Heart right ventricle (tissue), 16 donors: ENCODE measurements around the gene KIF18A. TPM values are rescaled to one million over a fixed set of nuclear protein-coding genes. Genes with fewer than 3 reads are reported as not detected.
"Not testable (repeated sequence)": the region's sequence is repeated elsewhere in the genome, so short reads cannot be mapped to it uniquely, and the experiment has no call there.

Experiments
- ATAC-seq, 8 donors: fragments of 200-7000 bp; cut with Tn5 transposase; one replicate each; pipeline ENCODE4 v1.9.1; 2020; ENCODE audit warnings: mild to moderate bottlenecking in 8 of 8, moderate library complexity in 8 of 8, moderate number of reproducible peaks in 1 of 8
- DNase-seq, 2 donors: peaks; one replicate each; pipeline ENCODE4 v3.0.0-alpha.2; 2020
- H3K27ac ChIP-seq, 10 donors: fragments of 200-600 bp; sonication (generic) in 2 of 10; one replicate each; pipeline versions ENCODE4 v1.5.0 to v1.8.0; 2020 to 2022; ENCODE audit warnings: mild to moderate bottlenecking in 3 of 10
- H3K27me3 ChIP-seq, 7 donors: fragments of 200-600 bp; one replicate each; pipeline ENCODE4 v1.8.0; 2021 to 2022; ENCODE audit warnings: mild to moderate bottlenecking in 2 of 7
- H3K36me3 ChIP-seq, 9 donors: fragments of 200-600 bp; sonication (generic) in 1 of 9; one replicate each; pipeline versions ENCODE4 v1.5.0 to v1.8.0; 2020 to 2022; ENCODE audit warnings: mild to moderate bottlenecking in 2 of 9
- H3K4me1 ChIP-seq, 9 donors: fragments of 200-600 bp; sonication (generic) in 1 of 9; one replicate each; pipeline versions ENCODE4 v1.5.0 to v1.8.0; 2020 to 2022; ENCODE audit warnings: mild to moderate bottlenecking in 4 of 9
- H3K4me3 ChIP-seq, 10 donors: fragments of 200-600 bp; sonication (generic) in 2 of 10; one replicate each; pipeline versions ENCODE4 v1.5.0 to v1.8.0; 2020 to 2022; ENCODE audit warnings: mild to moderate bottlenecking in 7 of 10, moderate library complexity in 2 of 10
- H3K9me3 ChIP-seq, 11 donors: fragments of 200-600 bp in 10 of 11; sonication (generic) in 2 of 11; one replicate each; pipeline versions ENCODE4 v1.5.0 to v1.8.0; 2013 to 2022; ENCODE audit warnings: mild to moderate bottlenecking in 2 of 11, control low read depth in 1 of 11, moderate library complexity in 1 of 11
- CTCF ChIP-seq, 9 donors: fragments of 200-600 bp; sonication (generic) in 2 of 9; IDR thresholded peaks; one replicate each; pipeline versions ENCODE4 v1.5.0 to v1.8.0; 2021 to 2022; ENCODE audit warnings: antibody characterized with exemption in 9 of 9, mild to moderate bottlenecking in 5 of 9, moderate library complexity in 1 of 9
- WGBS, 2 donors: extraction: QIAGEN DNeasy Blood & Tissue Kit; methylation state at CpG; one replicate each; pipeline ENCODE4 v1.1.7; 2013; ENCODE audit warnings: inconsistent platforms in 1 of 2; 5-methylcytosine and 5-hydroxymethylcytosine counted together
- intact Hi-C, 10 donors: fragments of 100-400 bp; cut with DNase I; formaldehyde crosslinking; loops; one replicate each; pipeline versions ENCODE4 v1.11.1 to v1.14.2; 2022
- polyA plus RNA-seq, 2 donors: library from polyadenylated mRNA; stranded (reverse); fragments of 200-250 nt; gene quantifications; one replicate each; pipeline ENCODE4 v1.2.3, GENCODE V29; 2013
- total RNA-seq, 10 donors: library from RNA; stranded (reverse); fragmentation: NEBNext Ultra II Directional in 3 of 10; extraction: Animal tissue kit (Norgen Biotek cat#: 25700) in 3 of 10; gene quantifications; one replicate each; pipeline versions ENCODE4 v1.2.1 to v1.2.4, GENCODE V29; 2021 to 2023
- donor health status: Arrhythmogenic right ventricular cardiomyopathy.
- donor health status: ischemic (EF 13 %, LVEDD 7.1; RV severe dilation, severe dysfunction).
- donor health status: healthy with polysubstance abuse.
- donor health status: DM: no; HTN: yes; CAD: no.
- donor health status: DM: no; HTN: no; CAD: no.
- donor health status: ischemic (EF 25% LVEDD 6.9; RV normal size, moderate dysfunction).
- donor health status: ischemic (EF 25% LVEDD 5.7; RV mildly dilated, moderate dysfunction).
- donor health status: healthy.
- donor health status: DM: yes; HTN: yes; CAD: no.
- donor health status: Ischemic cardiomyopathy.
- donor health status: ischemic (EF 35%, LVEDD 5.7; RV mildly dilated, moderate dysfunction).
- donor health status: nonischemic (EF 11% LVEDD 7.7; RV severe dilation, severe dysfunction).
- donor health status: DM: yes; HTN: yes; CAD: no.
- donor health status: PGD.
- donor health status: ischemic (EF 29% LVEDD 5.4; RV normal size, mild dysfunction).
- donor health status: nonischemic (EF 23%, LVEDD 6.1; RV moderate dilation, normal function).

Gene KIF18A
- total and polyA plus RNA-seq, 12 donors, result 0.06 to 1.3 (median 0.17) TPM; not detected in 2

GRCh38 chr11:28090052-28090749 lies 17.8 kb downstream of the KIF18A start:
- no peak for DNase-seq
- TF ChIP-seq CTCF (IDR thresholded peaks at IDR 0.05), result no peak
- Histone ChIP-seq H3K4me3 (no peak overlapping the region), H3K9me3 (no peaks in the 10 kb centered on the region), H3K27ac (no peak overlapping the region), H3K36me3 (peaks cover 0 to 7% (median 0%) of the 10 kb centered on the region in 9 donors), H3K27me3 (no peaks in the 10 kb centered on the region), H3K4me1 (no peaks in the 10 kb centered on the region)
- no peak for ATAC-seq
- WGBS, 2 donors, result 91 to 92% methylated on average over 2 of the region's 2 CpGs
- intact Hi-C loops, result no loop called here

GRCh38 chr11:28089378-28089777 lies 18.6 kb downstream of the KIF18A start:
- no peak overlapping the region for H3K4me3 ChIP-seq
- TF ChIP-seq CTCF (IDR thresholded peaks at IDR 0.05), result no peak
- DNase-seq (no peak), ATAC-seq (no peak)
- peaks cover 0 to 7% (median 0%) of the 10 kb centered on the region in 9 donors for H3K36me3 ChIP-seq
- intact Hi-C loops, result no loop called here
- H3K27ac ChIP-seq, result no peak overlapping the region
- no peaks in the 10 kb centered on the region for H3K27me3 ChIP-seq
- H3K4me1 ChIP-seq, result no peaks in the 10 kb centered on the region
- no peaks in the 10 kb centered on the region for H3K9me3 ChIP-seq
- WGBS, 2 donors, result 95 to 97% methylated on average over 5 of the region's 5 CpGs

GRCh38 chr11:28087693-28088092 lies 20.3 kb downstream of the KIF18A start:
- H3K27me3 ChIP-seq, H3K4me1 ChIP-seq, H3K27ac ChIP-seq, H3K4me3 ChIP-seq, ATAC-seq, H3K36me3 ChIP-seq, intact Hi-C loops, DNase-seq, H3K9me3 ChIP-seq: not testable (repeated sequence)
- whole genome bisulfite sequencing, 2 donors, result 93 to 95% methylated on average over 3 of the region's 3 CpGs

GRCh38 chr11:28087192-28087591 lies 20.8 kb downstream of the KIF18A start:
- H3K36me3 ChIP-seq, ATAC-seq, H3K27me3 ChIP-seq, intact Hi-C loops, H3K4me1 ChIP-seq, H3K9me3 ChIP-seq, H3K4me3 ChIP-seq, DNase-seq, H3K27ac ChIP-seq: not testable (repeated sequence)
- WGBS, 2 donors, result 96 to 98% methylated on average over 1 of the region's 1 CpG

GRCh38 chr11:28086569-28086968 lies 21.4 kb downstream of the KIF18A start:
- no peak for TF ChIP-seq CTCF (IDR thresholded peaks at IDR 0.05)
- intact Hi-C loops, result no loop called here
- 92 to 97% methylated on average over 1 of the region's 1 CpG for WGBS, 2 donors
- Histone ChIP-seq H3K4me1 (no peaks in the 10 kb centered on the region), H3K27ac (no peak overlapping the region), H3K4me3 (no peak overlapping the region), H3K27me3 (no peaks in the 10 kb centered on the region), H3K36me3 (peaks cover 0 to 11% (median 0%) of the 10 kb centered on the region in 9 donors), H3K9me3 (no peaks in the 10 kb centered on the region)
- ATAC-seq (no peak), DNase-seq (no peak)
